NCI-H524 treated with DMSO at 0.1 percent for 48 hours (cell line): Measurements from ENCODE around the gene SP5.
A peak's percentile ranks its signal among the peaks of the same experiment; 100 is the strongest.
"Not testable (repeated sequence)": the region's sequence is repeated elsewhere in the genome, so short reads cannot be mapped to it uniquely, and the experiment has no call there.

Source experiments
- DNase-seq: peaks from one replicate; lab custom pipeline; 2025; lab: John Stamatoyannopoulos, UW

The SP5 gene

DNA sequence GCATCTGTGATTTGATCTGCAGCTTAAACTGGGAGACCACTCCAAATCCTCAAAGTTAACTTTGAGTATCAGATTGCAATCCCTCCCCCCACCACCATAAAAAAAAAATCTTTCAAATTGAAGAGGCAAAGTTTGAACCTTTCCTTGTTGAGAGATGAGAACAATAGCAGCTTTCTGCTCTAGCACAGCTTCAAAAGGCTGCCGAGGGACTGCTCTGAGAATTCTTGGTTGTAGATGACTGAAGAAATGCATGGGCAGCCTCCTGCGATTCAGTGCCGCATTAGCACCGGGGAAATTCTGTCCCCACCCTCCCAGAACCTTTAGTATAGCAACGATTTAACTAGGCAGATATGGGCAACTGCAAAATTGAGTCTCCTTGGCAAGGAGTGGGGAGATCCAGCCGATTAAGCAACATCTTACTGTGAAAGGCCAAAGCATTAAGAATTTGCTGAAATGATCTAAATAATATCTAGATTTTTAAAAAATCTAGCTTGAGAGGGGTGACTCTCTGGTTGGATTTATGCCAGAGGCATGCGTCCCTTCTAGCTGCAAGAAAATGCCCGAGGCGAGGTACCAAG is 3.9 kb upstream of the SP5 start:
- DNase-seq = peak; percentile 10

DNA sequence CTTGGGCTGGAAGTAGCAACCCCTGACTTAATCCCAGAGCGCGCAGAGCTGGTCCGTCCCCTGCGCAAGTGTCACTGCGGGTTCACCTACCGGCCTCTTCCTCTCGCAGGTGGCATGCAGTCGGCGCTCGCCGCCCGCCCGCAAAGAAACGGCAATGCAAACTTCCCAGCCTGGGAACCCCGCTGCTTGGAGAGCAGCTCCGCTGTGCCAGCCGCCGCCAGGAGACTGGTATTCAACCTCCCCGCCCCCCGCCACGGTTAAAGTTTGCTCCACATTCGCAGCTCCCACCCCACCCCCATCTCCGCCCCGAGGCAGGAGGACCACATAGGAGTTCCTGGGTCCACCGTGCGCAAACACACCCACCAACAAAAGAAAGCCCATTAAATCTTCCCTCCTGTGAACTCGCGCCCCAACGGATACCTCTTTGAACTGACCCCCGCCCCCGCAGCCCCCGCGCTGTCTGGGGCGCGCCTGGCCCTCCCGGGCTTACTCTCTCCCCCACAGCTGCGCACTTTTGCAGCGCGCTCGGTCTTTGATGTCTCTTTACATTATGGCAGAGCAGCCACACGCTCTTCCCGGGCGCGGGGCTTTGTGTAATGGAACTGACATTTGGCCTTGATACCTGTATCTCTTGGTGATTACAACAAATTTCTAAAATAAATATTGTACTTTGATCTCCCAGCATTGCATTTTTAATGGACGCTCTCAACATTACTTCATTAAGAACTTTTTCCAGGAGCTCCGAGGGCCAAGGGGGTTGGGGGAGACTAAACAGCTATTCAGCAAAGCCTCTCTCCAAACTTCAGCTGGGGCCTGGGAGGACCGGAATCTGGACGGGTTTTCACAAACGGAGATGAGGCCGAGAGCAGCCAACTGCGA is 3.1 kb upstream of the SP5 start:
- peak; percentile 19 for DNase-seq

DNA sequence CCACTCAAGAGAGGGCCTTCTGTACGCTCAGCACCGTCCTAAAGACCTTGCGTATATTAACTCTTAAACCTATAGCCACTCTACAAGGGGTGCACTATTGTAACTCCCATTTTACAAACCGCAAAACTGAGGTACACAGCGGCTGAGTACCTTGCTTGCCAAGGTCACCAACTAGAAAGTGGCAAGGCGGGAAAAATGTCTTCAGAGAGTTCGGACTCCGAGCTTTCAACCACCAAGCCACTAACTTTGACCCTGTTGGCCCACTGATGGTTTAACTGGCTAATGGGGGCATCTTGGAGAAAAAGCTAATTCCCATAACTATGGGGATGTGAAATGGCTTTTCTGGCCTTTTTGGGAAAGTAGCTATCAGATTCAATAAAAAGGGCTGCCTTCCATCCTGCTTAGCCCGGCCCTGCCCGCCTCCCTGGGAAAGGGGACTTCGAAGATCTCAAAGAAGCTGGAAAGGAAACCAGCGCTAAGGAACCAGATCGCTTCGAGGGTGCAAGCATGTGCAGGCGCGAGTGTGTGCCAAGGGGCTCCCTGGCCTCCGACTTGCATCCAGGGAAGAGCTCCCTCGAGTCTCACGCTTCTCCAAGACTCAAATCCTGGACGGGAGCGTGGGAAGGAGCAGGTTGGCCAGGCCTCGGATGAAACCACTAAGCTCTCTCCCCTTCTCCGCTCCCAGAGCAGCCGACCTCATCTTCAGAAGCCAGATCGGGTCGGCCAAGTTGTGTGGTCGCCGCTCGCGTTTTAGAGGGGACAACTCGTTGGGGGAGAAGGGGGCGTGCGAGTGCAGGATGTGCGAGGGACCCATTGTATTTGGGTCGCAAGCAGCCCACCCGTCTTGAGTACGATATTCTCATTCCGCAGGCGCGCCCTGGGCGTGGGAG is 2.2 kb upstream of the SP5 start:
- DNase-seq = no peak

DNA sequence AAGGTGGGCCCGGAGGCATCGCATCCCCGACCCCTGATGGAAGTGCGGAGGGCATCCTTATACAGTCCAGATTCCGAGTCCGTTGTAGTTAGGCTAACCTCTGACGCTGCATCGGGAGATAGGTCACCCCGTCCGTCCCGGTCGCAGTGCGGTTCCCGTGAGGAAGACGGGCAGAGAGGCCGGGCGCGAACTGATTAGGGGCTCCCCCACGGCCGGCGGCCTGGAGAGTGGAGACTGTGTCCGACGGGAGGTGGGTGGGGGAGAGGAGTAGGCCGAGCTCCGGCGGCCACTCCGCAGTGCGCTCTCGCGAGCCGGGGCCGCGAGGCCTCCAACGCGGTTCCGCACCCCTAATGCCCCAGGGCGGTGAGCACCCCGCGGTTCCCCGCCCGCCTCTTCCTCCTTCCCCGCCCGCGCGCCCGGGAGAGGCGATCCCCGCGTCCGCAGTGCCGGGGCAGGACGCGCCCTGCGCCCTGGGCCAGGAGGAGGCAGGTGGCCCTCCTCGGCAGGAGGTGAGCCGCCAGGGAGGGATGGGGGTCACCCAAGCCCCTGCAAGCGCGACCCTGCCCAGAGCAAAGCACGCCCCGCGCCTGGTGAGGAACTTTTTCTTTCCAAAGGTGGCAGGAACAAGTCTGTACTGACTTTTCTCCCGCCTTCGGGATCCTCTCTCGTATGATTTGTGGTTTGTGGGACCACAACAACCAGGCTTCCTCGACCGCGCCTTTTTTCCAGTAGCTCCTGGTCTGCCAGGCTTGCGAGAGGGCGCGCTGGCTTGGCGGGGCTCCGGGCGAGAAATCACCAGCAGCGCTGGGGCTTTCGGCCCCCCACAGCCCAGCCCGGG is 1.4 kb upstream of the SP5 start:
- no peak for DNase-seq

DNA sequence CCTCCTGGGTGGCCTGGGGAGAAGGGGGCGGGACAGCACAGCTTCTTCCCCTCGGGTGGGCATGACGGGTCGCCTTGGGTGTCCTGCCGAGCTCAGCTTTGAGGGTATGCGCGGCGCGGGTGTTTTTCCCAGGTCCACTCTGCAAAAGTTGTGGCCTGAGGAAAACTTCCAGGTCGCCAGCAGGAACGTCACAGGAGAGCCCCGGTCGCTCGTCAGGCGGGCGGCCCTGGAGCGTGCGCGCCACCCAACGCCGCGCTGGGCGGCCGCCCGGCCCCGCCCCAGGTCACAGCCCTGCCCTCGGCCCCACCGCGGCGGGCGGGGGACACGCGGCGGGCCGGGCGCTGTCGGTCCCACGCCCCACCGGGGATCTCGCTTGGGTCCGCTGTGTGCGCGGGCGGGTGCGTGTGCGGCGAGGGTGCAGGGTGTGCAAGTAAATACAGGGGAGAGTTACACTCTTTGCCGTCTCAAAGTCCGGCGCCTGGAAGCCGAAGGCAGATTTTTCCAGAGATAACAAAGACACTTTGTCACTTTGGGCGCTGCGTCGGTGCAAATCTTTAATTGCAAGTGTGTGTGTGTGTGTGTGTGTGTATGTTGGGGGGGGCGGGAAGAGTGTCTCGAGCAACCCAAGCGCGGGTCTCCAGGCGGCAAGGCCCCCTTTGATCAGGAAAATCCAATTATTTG is 616 bp upstream of the SP5 start:
- DNase-seq = no peak

DNA sequence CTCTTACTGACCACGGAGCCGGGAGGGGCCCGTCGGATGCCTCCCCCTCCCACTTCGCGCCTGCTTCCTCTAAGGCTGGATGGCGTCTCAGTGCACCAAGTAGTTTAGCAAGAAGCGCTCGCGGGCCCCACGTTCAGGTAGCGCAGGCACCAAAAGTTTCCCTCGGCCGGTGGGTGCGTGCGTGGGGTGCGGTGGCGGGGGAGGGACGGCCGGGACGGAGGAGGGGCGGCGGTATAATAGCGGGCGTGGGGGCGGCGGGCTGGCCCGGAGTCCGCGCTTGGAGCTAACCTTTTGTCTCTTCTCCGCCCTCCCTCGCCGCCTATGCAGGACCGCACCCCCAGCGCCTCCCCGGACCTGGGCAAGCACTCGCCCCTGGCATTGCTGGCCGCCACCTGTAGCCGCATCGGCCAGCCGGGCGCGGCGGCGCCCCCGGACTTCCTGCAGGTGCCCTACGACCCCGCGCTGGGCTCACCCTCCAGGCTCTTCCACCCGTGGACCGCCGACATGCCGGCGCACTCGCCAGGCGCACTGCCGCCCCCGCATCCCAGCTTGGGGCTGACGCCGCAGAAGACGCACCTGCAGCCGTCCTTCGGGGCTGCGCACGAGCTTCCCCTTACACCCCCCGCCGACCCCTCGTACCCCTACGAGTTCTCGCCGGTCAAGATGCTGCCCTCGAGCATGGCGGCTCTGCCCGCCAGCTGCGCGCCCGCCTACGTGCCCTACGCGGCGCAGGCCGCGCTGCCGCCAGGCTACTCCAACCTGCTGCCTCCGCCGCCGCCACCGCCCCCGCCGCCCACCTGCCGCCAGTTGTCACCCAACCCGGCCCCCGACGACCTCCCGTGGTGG is 1.0 kb downstream of the SP5 start:
- no peak for DNase-seq

DNA sequence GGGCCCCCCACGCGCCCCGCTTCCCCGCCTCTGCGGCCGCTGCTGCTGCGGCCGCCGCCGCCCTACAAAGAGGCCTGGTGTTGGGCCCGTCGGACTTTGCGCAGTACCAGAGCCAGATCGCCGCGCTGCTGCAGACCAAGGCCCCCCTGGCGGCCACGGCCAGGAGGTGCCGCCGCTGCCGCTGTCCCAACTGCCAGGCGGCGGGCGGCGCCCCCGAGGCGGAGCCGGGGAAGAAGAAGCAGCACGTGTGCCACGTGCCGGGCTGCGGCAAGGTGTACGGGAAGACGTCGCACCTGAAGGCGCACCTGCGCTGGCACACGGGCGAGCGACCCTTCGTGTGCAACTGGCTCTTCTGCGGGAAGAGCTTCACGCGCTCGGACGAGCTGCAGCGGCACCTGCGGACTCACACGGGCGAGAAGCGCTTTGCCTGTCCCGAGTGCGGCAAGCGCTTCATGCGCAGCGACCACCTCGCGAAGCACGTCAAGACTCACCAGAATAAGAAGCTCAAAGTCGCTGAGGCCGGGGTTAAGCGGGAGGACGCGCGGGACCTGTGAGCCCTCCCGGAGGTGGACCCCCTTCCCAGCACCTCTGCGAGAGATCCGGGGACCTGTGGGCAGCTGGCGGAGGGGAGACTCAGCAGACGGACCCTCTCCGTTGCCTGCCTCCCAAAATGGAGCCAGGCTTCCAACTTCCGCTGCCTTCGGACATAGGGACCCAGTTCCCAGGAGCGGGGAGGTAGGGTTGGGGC is 1.9 kb downstream of the SP5 start:
- no peak for DNase-seq

DNA sequence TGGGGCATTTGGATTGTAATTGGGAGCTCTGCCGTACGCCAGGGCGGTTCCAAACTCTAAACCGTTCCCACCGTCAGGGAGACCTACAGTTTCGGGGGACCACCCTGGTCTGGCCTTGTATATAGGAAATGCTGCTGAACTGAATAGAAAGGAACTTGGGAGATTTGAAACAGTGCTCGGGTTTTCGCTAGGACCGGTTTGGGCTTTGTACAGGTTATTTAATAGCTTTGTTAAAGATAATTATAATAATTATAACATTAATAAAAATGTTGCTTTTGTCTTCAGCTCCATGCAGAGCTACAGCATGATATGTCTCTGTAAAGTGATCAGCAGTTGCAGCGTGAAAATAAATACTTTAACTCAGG is 2.4 kb downstream of the SP5 start:
- DNase-seq = no peak

DNA sequence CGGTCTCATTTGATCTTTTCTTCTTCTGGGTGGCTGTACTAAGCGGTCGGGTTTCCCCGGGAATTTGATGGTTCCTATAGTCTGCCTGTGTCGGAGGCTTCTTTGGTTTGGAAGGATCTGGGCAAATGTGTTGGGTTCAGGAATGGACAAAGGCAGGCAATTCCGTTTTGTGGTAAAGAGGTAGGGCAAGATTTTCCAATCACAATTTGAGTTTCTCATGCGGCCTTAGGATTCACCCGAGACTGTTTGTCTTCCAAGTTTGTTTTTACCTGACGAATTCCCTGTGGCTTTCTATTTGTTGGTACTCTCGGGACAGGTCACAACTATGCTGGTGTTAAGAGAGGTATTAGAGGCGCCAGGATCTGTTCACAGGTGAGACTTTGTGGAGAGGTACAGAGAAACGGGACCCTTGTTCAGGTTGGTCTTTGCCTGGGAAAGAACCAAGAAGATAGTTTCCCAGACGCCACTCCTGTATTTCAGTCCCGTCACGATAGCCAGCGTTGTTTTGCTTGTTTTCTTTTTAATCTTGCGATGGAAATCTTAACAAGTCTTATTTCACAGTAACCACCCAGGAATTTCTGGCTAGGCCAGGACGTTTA is 3.0 kb downstream of the SP5 start:
- no peak for DNase-seq

DNA sequence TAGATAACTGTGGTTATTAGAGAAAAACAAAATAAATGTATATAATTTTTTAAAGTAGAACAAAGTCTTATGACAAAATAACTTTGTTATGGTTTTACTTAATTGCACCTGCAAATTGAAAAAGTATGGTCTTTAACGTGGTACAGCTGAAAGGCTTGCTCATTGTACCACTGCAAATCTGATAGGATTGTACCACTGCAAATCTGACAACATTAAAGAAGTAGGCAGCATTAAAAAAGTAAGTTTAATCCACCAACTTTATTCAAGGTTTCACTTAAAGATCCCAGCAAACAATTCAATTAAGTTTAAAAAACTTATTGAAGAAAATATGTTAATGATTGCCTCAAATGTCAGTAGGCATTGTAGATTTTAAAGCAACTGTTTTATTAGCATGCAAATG is 4.7 kb downstream of the SP5 start:
- no peak for DNase-seq

DNA sequence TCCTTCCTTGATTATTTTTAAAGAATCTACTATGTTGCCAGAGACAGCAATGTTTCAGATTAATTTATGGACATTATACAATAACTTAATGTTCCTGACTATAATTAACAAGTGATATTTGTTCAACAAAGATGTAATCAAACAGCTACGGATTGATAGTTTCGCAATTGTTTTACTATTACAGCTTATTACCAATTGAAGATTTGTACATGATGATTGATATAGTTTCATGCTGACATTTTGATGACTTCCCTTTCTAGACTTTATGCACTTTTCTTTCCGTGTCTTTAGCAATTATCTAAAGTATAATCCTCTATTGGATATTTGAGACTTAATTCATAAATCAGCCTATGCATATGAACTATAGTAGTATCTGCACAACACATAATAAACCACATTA is 6.5 kb downstream of the SP5 start:
- no peak for DNase-seq

DNA sequence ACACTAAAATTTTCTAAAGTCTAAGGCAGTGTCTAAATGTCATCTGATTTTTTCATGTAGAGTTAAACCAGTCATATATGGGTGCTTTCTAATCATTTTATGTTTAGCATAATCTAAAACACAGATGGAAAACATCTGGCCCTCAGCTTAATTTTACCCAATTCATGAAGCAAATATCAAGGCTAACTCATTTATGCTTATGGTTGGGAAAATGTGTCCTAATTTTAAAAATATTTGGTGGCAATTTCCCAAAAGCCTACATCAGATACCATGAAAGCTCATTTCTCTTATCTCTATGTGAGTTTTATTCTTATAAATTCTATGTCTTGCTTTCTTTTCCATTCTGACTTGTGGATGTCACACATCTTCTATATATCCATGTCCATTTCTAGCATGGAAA is 7.2 kb downstream of the SP5 start:
- DNase-seq = no peak

DNA sequence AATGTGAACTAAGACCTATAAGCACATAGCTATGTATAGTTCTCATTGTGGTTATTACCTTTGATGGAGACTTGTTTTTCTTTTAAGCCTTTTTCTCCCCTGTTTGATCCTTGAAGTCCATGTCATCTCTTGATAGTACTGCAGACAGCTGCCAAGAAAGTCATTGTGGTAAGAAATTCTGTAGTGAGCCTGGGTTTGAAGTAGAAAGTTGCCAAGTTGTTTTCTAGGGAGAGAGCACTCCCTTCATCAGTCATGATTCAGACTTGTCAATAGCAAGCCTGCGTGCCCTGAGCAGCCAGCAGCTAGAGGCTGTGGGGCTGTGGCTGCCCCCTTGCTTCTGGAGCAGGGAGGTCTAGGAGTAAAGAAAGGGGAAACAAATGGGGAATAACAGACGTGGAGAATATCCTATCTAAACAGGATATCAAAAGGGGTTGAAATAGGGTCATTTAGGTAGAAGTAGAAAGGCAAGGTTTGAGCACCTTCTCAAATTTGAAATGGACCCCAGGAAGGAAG is 8.4 kb downstream of the SP5 start:
- DNase-seq = no peak

DNA sequence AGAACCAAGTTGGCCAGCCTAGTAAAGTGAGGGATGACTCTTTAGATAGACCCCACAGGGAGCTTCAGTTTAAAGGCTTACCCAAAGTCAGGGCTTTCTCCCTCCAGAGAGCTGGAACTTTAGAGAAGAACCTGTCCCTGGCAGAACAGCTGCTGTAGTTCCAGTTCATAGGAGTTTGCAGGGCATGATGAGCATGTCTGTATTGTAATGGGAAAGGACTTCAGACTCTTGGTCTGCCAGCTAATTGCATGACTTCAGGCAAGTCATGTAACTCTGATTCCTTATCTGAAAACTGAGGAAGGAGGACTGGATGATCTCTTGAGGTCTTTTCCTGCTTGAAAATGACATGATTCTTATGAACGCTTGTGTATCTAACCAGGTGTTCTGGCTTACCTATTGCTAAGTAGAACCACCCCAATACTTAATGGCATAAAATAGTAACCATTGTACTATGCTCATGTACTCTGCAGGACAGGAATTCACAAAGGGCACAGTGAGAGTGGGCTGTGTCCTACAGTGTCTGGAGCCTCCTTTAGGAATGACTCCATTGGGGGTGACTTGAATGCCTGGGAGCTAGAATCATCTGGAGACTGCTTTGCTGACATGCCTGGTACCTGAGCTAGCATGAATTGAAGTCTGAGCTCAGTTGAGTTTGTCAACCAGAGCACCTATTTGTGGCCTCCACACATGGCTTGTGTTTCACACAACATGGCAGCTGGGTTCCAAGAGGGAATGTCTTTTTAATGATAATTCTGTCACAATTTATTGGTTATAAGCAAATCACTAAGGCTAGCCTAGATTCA is 18.9 kb downstream of the SP5 start:
- DNase-seq = no peak

DNA sequence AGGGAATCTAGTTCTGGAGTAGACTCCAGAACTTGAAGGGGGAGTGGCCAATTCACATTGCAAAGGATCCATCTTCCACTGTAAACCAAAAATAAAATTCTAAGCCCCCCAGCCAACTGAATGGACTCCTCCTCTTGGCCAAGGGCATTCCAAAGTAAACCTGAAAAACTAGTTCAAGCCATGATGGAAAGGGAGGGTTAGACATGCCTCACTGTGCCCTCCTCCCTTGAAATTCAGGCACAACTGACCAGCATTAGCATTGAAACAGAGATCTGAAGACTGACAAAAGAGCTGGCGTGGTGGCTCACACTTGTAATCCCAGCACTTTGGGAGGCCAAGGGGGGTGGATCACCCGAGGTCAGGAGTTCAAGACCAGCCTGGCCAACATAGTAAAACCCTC is 19.5 kb downstream of the SP5 start:
- not testable (repeated sequence) for DNase-seq

DNA sequence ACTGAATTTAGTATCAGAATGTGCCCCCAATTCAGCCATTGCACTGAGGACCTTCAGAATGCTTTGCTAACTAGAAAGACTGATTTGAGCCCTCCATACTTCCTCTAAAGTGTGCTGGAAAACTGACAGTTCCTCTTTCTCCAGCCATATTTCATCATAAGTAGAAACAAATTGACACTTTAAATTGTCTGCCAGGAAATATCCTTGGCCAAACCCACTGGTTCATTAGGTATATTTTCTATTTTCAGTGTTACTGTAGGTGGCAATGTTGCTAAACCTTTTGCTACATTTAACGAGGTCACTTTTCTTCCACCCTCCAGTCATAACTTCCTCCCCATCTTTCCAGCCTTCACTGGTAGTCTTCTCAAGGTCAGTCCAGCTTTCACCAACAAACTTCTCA is 21.5 kb downstream of the SP5 start:
- DNase-seq = no peak

DNA sequence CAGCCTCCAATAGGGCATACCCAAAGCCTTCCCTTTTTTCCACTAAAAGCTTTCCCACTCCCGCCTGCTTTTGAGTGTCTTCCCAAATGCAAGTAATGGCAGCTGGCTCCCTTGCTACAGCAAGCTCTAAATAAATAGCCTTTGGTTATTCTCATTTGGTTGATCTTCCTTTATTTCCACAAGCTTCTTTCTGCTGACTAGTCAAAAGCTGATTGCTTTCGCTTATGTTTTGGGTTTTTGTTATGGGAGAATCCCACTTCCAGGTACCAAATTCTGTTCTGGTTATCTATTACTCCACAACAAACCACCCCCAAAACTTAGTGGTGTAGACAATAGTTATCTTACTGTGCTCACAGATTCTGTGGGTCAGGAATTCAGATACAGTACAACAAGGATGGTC is 22.3 kb downstream of the SP5 start:
- no peak for DNase-seq

DNA sequence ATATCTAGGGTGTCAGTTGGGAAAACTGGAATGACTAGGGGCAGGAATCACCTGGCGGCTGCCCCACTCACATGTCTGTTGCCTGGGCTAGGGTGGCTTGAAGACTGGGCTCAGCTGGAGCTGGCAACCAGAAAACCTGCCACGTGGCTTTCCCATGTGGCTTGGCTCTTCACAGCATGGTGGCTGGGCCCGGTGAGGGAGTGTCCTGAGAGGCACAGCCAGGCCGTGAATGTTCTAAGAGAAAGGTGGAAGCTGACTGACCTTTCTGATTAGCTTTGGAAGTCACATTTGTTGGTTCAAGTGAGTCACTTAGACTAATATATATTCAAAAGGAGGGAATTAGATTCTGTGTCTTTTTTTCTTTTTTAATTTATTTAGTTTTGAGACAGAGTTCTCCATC is 22.7 kb downstream of the SP5 start:
- DNase-seq = no peak
